Right lobe of liver (tissue), 6 donors: Measurements from ENCODE around the gene MAEL. TPM values are rescaled to one million over a fixed set of nuclear protein-coding genes. Genes with fewer than 3 reads are reported as not detected.

ENCODE experiments used
- ATAC-seq, 4 donors: fragments of 200-7000 bp; cut with Tn5 transposase; one replicate each; pipeline ENCODE4 v1.9.1; 2020; ENCODE audit warnings: mild to moderate bottlenecking in 4 of 4, moderate library complexity in 4 of 4
- DNase-seq, 3 donors: peaks; one replicate each; pipeline ENCODE4 v3.0.0-alpha.2; 2020
- H3K27ac ChIP-seq, 3 donors: fragments of 200-600 bp; one replicate each; pipeline ENCODE4 v1.8.0; 2022
- H3K27me3 ChIP-seq, 2 donors: fragments of 200-600 bp; one replicate each; pipeline ENCODE4 v1.8.0; 2022
- H3K36me3 ChIP-seq, 4 donors: fragments of 200-600 bp; sonication (generic) in 1 of 4; one replicate each; pipeline versions ENCODE4 v1.5.1 to v1.8.0; 2017 to 2022; ENCODE audit warnings: control low read depth in 1 of 4
- H3K4me1 ChIP-seq, 4 donors: fragments of 200-600 bp; sonication (generic) in 1 of 4; one replicate each; pipeline versions ENCODE4 v1.5.1 to v1.8.0; 2017 to 2022; ENCODE audit warnings: control low read depth in 1 of 4
- H3K4me3 ChIP-seq, 3 donors: fragments of 200-600 bp; one replicate each; pipeline ENCODE4 v1.8.0; 2022
- H3K9me3 ChIP-seq, 4 donors: fragments of 200-600 bp; sonication (generic) in 1 of 4; one replicate each; pipeline versions ENCODE4 v1.5.1 to v1.8.0; 2017 to 2022; ENCODE audit warnings: control low read depth in 1 of 4
- POLR2A ChIP-seq: fragments of 450-650 bp; IDR thresholded peaks from one replicate; pipeline ENCODE4 v1.6.1; 2017; ENCODE audit warnings: antibody characterized with exemption, mild to moderate bottlenecking
- WGBS: methylation state at CpG from one replicate; pipeline ENCODE4 v1.1.6; 2018; ENCODE audit warnings: low coverage, low lambda C conversion rate; ENCODE audit not compliant: insufficient coverage; ENCODE audit errors: missing lambda C conversion rate; 5-methylcytosine and 5-hydroxymethylcytosine counted together
- intact Hi-C, 2 donors: fragments of 100-400 bp; cut with DNase I; formaldehyde crosslinking; loops; one replicate each; pipeline versions ENCODE4 v1.11.2 to v1.14.1; 2022
- total RNA-seq, 6 experiments: library from RNA; depleted of rRNA in 2 of 6; stranded (reverse); fragments of >200 nt in 2 of 6; fragmentation: NEBNext Ultra II Directional in 3 of 6; extraction: Animal tissue kit (Norgen Biotek cat#: 25700) in 3 of 6; gene quantifications; one replicate each; pipeline versions ENCODE4 v1.1.0 to v1.2.4, GENCODE V29; 2016 to 2023
- TF ChIP-seq, protein P1 (sequence below), 4 donors: fragments of 200-600 bp in 3 of 4; fragments of 450-650 bp in 1 of 4; IDR thresholded peaks; one replicate each; pipeline versions ENCODE4 v1.5.1 to v1.8.0; 2016 to 2022; ENCODE audit warnings: antibody characterized with exemption in 4 of 4, mild to moderate bottlenecking in 2 of 4
- donor health status: DM: no; HTN: yes; CAD: no.
- donor health status: DM: no; HTN: no; CAD: no.
- donor health status: DM: no; HTN: no; CAD: no.
- donor health status: DM: no; HTN: yes; CAD: no.
- donor health status: DM: no; HTN: yes; CAD: no.

The MAEL gene
- total RNA-seq, 6 experiments from 2014 or later = 0.15 TPM; not detected in 5

GRCh38 chr1:166969074-166969677 lies 19.9 kb upstream of the MAEL start:
- DNase-seq = no peak
- no peaks in the 10 kb centered on the region for H3K4me1 ChIP-seq
- H3K27ac ChIP-seq = no peak overlapping the region
- no peak overlapping the region for H3K4me3 ChIP-seq
- intact Hi-C loops = no loop called here
- H3K27me3 ChIP-seq = no peaks in the 10 kb centered on the region
- no peaks in the 10 kb centered on the region for H3K9me3 ChIP-seq
- WGBS = 83% methylated on average over 4 of the region's 5 CpGs
- TF ChIP-seq, protein P1, sequence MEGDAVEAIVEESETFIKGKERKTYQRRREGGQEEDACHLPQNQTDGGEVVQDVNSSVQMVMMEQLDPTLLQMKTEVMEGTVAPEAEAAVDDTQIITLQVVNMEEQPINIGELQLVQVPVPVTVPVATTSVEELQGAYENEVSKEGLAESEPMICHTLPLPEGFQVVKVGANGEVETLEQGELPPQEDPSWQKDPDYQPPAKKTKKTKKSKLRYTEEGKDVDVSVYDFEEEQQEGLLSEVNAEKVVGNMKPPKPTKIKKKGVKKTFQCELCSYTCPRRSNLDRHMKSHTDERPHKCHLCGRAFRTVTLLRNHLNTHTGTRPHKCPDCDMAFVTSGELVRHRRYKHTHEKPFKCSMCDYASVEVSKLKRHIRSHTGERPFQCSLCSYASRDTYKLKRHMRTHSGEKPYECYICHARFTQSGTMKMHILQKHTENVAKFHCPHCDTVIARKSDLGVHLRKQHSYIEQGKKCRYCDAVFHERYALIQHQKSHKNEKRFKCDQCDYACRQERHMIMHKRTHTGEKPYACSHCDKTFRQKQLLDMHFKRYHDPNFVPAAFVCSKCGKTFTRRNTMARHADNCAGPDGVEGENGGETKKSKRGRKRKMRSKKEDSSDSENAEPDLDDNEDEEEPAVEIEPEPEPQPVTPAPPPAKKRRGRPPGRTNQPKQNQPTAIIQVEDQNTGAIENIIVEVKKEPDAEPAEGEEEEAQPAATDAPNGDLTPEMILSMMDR (IDR thresholded peaks at IDR 0.05) = no peak
- no peak for TF ChIP-seq POLR2A
- no peaks in the 10 kb centered on the region for H3K36me3 ChIP-seq
- no peak for ATAC-seq

DNA sequence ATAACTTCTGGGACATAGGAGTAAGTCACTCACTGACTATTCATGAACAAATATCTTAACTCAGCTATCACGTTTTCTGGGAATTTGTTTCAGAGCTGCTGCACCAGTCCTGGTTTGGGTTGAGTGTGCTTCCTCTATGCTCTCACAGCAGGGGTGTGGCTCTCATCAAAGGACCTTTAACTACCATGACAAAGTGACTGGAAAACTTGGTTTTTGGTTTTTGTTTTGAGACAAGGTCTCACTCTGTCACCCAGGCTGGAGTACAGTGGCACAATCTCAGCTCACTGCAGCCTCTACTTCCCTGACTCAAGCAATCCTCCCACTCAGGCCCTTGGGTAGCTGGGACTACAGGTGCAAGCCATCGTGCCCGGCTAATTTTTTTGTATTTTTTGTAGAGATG lies 17.8 kb upstream of the MAEL start:
- Histone ChIP-seq H3K27me3 (no peaks in the 10 kb centered on the region), H3K4me1 (no peaks in the 10 kb centered on the region), H3K36me3 (no peaks in the 10 kb centered on the region), H3K9me3 (no peaks in the 10 kb centered on the region), H3K27ac (no peak overlapping the region), H3K4me3 (no peak overlapping the region)
- TF ChIP-seq POLR2A = no peak
- TF ChIP-seq, protein P1 (IDR thresholded peaks at IDR 0.05) = no peak
- DNase-seq (no peak), ATAC-seq (no peak)
- 80% methylated on average over 1 of the region's 3 CpGs for WGBS
- intact Hi-C loops = loop anchor here (10.0 kb wide), 1 partner anchor 84 kb away; no protein-coding TSS in a partner anchor

DNA sequence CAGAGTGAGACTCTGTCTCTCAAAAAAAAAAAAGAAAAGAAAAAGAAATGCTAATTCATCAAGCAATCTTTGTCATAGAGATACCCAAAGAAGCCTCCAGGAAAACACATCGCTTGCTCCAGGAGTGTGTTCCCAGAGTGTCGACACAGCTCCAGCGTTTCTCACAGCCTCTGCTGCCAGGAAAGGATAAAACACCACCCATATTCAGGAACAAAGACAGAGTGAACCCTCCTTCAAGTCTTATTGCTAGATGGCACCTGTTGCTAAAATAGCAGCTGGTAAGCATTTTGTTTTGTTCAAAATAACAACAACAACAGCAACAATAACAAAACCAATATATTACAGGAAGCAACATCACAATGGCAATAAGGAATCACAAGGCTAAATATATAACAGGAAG lies 16.9 kb upstream of the MAEL start:
- Histone ChIP-seq H3K27ac (no peak overlapping the region), H3K27me3 (no peaks in the 10 kb centered on the region), H3K4me1 (no peaks in the 10 kb centered on the region), H3K9me3 (no peaks in the 10 kb centered on the region), H3K36me3 (no peaks in the 10 kb centered on the region), H3K4me3 (no peak overlapping the region)
- intact Hi-C loops = loop anchor here (10.0 kb wide), 1 partner anchor 83 kb away; no protein-coding TSS in a partner anchor
- DNase-seq (no peak), ATAC-seq (no peak)
- 38% methylated on average over 3 of the region's 3 CpGs for WGBS
- no peak for TF ChIP-seq POLR2A
- TF ChIP-seq, protein P1 (IDR thresholded peaks at IDR 0.05) = no peak

- Histone ChIP-seq H3K36me3 (no peaks in the 10 kb centered on the region), H3K4me3 (no peak overlapping the region), H3K27me3 (no peaks in the 10 kb centered on the region), H3K9me3 (no peaks in the 10 kb centered on the region), H3K27ac (no peak overlapping the region), H3K4me1 (no peaks in the 10 kb centered on the region)
- TF ChIP-seq, protein P1 (IDR thresholded peaks at IDR 0.05) = no peak
- no peak for TF ChIP-seq POLR2A
- 26% methylated on average over 2 of the region's 2 CpGs for WGBS
- intact Hi-C loops = loop anchor here (10.0 kb wide), 1 partner anchor 82 kb away; no protein-coding TSS in a partner anchor
- no peak for ATAC-seq
- no peak for DNase-seq
Observed at GRCh38 chr1:166972826-166973225, 16.3 kb upstream of the MAEL start.
